HepG2 (cell line): Measurements from ENCODE around the gene SLC43A1. TPM values are rescaled to one million over a fixed set of nuclear protein-coding genes. Genes with fewer than 3 reads are reported as not detected.

ENCODE experiments used
- CC2D1A ChIP-seq: sonication (generic); formaldehyde crosslinking; IDR thresholded peaks from 2 replicates; pipeline ENCODE4 v1.8.1; 2023; ENCODE audit warnings: mild to moderate bottlenecking, missing genetic modification reagents
- CHD4 ChIP-seq: fragments of 200-600 bp; sonication (generic); IDR thresholded peaks from 2 replicates; pipeline ENCODE4 v1.7.0; 2017; ENCODE audit warnings: mild to moderate bottlenecking, low read length, borderline replicate concordance
- EZH2 ChIP-seq: conservative IDR thresholded peaks from 2 replicates; pipeline ENCODE4 v1.6.1; 2012; ENCODE audit warnings: mild to moderate bottlenecking, low read depth, low read length, moderate library complexity
- ISX ChIP-seq: sonication (generic); formaldehyde crosslinking; conservative IDR thresholded peaks from 2 replicates; pipeline ENCODE4 v1.5.0; 2020; ENCODE audit warnings: missing genetic modification reagents
- LCORL ChIP-seq, 2 experiments: fragments of 450-650 bp in 1 of 2; sonication (generic) in 1 of 2; formaldehyde crosslinking in 1 of 2; IDR thresholded peaks; 2 replicates each; pipeline versions ENCODE4 v1.5.0 to v1.6.1; 2017 to 2020; ENCODE audit warnings: antibody characterized with exemption in 1 of 2, missing genetic modification reagents in 1 of 2
- MXD4 ChIP-seq: IDR thresholded peaks from 2 replicates; pipeline ENCODE4 v1.6.1; 2016; ENCODE audit warnings: mild to moderate bottlenecking, missing biosample characterization, missing genetic modification reagents
- NFKBIZ ChIP-seq: IDR thresholded peaks from 2 replicates; pipeline ENCODE4 v1.6.1; 2018; ENCODE audit warnings: missing genetic modification reagents, missing compliant biosample characterization
- PHB2 ChIP-seq: fragments of 450-650 bp; IDR thresholded peaks from 2 replicates; pipeline ENCODE4 v1.6.1; 2018; ENCODE audit not compliant: partially characterized antibody
- PLRG1 ChIP-seq: fragments of 450-650 bp; conservative IDR thresholded peaks from 2 replicates; pipeline ENCODE4 v1.6.1; 2016
- YEATS4 ChIP-seq: sonication (generic); formaldehyde crosslinking; IDR thresholded peaks from 2 replicates; pipeline ENCODE4 v1.4.0; 2020; ENCODE audit warnings: missing genetic modification reagents, borderline replicate concordance
- ZFX ChIP-seq: sonication (generic); formaldehyde crosslinking; IDR thresholded peaks from 2 replicates; pipeline ENCODE4 v1.4.0; 2020; ENCODE audit warnings: mild to moderate bottlenecking, low read depth, missing genetic modification reagents, moderate library complexity
- ZKSCAN1 ChIP-seq: fragments of 150-350 bp; IDR thresholded peaks from 2 replicates; pipeline ENCODE4 v1.6.1; 2014; ENCODE audit warnings: low read length
- ZNF224 ChIP-seq: sonication (generic); formaldehyde crosslinking; IDR thresholded peaks from 2 replicates; pipeline ENCODE4 v1.5.0; 2020; ENCODE audit warnings: mild to moderate bottlenecking, missing genetic modification reagents
- ZNF446 ChIP-seq: sonication (generic); formaldehyde crosslinking; IDR thresholded peaks from 2 replicates; pipeline ENCODE4 v1.5.0; 2020; ENCODE audit warnings: mild to moderate bottlenecking, missing genetic modification reagents
- ZNF619 ChIP-seq: sonication (generic); formaldehyde crosslinking; IDR thresholded peaks from 2 replicates; pipeline ENCODE4 v1.4.0; 2020; ENCODE audit warnings: mild to moderate bottlenecking, missing genetic modification reagents
- ZNF839 ChIP-seq: sonication (generic); formaldehyde crosslinking; IDR thresholded peaks from 2 replicates; pipeline ENCODE4 v1.4.0; 2020; ENCODE audit warnings: missing genetic modification reagents, mild to moderate bottlenecking, borderline replicate concordance
- ZSCAN31 ChIP-seq: sonication (generic); formaldehyde crosslinking; IDR thresholded peaks from 2 replicates; pipeline ENCODE4 v1.5.0; 2020; ENCODE audit warnings: low read depth, mild to moderate bottlenecking, missing genetic modification reagents
- polyA plus RNA-seq, 8 experiments: library from polyadenylated mRNA; depleted of rRNA in 3 of 8; stranded (reverse) in 7 of 8; unstranded in 1 of 8; fragments of >200 nt; fragmentation: Illumina TruSeq in 4 of 8; extraction: Trizol in 4 of 8; gene quantifications; 2 replicates each; pipeline versions ENCODE4 v1.2.1 to v1.2.3, GENCODE V29; 2011 to 2016; ENCODE audit warnings: low read depth in 4 of 8, missing spikeins in 1 of 8, mixed read lengths in 1 of 8; ENCODE audit not compliant: insufficient read depth in 1 of 8
- total RNA-seq, 5 experiments: library from RNA; depleted of rRNA; stranded (reverse); fragments of >200 nt; fragmentation: Illumina TruSeq; extraction: Trizol; gene quantifications; 2 replicates each; pipeline ENCODE4 v1.2.3, GENCODE V29; 2016; ENCODE audit warnings: low read depth in 1 of 5
- TF ChIP-seq, protein P1 (sequence below): sonication (generic); formaldehyde crosslinking; IDR thresholded peaks from 2 replicates; pipeline ENCODE4 v1.4.0; 2020; ENCODE audit warnings: missing genetic modification reagents
- TF ChIP-seq, protein P2 (sequence below): sonication (generic); formaldehyde crosslinking; IDR thresholded peaks from 2 replicates; pipeline ENCODE4 v1.4.0; 2020; ENCODE audit warnings: missing genetic modification reagents, borderline replicate concordance
- TF ChIP-seq, protein P3 (sequence below): sonication (generic); formaldehyde crosslinking; IDR thresholded peaks from 2 replicates; pipeline ENCODE4 v1.4.0; 2020; ENCODE audit warnings: low read depth, mild to moderate bottlenecking, missing genetic modification reagents
- TF ChIP-seq, protein P4 (sequence below): IDR thresholded peaks from 2 replicates; pipeline ENCODE4 v1.6.1; 2016; ENCODE audit warnings: mild to moderate bottlenecking

Gene SLC43A1
- total and polyA plus RNA-seq, 2 of the 13 experiments (the other 11 are each of a cell fraction or from before 2014, with no cell fraction given): 72.3 to 87.6 TPM

DNA sequence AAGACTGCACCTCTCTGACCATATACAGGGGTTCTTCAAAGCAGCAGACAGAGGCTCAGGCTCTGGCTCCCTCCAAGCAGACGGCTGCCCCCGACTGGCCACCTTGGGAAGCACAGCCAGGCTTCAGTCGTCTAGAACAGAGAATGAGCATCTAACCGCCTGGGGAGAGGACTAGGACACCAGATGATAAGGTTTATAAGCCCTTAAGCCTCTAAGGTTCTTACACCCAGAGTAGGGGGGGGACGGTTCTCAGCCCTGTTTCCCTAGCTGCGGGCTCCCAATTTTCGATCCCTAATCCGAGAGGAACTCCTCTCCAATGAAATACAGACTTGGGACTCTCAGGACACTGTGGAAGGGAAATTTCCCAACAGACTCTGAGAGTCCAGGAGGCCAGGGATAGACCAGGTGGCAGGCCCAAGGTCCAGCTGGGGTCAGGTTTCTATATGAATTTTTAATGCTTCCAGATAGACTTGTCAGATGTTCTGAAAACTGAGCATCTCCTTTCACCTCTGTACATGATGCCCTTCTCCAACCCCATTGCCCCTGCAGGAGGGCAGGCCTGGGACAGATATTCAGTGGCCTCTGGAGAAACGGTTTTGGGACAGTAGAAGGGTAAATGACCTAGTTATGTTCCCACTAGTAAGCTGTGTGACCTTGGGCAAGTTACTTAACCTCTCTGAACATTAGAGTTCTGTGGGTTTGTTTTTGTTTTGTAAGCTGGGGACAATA, 34.9 kb downstream of the SLC43A1 start (continued):
- TF ChIP-seq, protein P1, sequence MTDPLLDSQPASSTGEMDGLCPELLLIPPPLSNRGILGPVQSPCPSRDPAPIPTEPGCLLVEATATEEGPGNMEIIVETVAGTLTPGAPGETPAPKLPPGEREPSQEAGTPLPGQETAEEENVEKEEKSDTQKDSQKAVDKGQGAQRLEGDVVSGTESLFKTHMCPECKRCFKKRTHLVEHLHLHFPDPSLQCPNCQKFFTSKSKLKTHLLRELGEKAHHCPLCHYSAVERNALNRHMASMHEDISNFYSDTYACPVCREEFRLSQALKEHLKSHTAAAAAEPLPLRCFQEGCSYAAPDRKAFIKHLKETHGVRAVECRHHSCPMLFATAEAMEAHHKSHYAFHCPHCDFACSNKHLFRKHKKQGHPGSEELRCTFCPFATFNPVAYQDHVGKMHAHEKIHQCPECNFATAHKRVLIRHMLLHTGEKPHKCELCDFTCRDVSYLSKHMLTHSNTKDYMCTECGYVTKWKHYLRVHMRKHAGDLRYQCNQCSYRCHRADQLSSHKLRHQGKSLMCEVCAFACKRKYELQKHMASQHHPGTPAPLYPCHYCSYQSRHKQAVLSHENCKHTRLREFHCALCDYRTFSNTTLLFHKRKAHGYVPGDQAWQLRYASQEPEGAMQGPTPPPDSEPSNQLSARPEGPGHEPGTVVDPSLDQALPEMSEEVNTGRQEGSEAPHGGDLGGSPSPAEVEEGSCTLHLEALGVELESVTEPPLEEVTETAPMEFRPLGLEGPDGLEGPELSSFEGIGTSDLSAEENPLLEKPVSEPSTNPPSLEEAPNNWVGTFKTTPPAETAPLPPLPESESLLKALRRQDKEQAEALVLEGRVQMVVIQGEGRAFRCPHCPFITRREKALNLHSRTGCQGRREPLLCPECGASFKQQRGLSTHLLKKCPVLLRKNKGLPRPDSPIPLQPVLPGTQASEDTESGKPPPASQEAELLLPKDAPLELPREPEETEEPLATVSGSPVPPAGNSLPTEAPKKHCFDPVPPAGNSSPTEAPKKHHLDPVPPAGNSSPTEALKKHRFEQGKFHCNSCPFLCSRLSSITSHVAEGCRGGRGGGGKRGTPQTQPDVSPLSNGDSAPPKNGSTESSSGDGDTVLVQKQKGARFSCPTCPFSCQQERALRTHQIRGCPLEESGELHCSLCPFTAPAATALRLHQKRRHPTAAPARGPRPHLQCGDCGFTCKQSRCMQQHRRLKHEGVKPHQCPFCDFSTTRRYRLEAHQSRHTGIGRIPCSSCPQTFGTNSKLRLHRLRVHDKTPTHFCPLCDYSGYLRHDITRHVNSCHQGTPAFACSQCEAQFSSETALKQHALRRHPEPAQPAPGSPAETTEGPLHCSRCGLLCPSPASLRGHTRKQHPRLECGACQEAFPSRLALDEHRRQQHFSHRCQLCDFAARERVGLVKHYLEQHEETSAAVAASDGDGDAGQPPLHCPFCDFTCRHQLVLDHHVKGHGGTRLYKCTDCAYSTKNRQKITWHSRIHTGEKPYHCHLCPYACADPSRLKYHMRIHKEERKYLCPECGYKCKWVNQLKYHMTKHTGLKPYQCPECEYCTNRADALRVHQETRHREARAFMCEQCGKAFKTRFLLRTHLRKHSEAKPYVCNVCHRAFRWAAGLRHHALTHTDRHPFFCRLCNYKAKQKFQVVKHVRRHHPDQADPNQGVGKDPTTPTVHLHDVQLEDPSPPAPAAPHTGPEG (CRISPR knock-in tag): 0 out of 2 replicates have a peak, but pooled peaks have one; percentile 22
- no peak for TF ChIP-seq ZSCAN31
- no peak for TF ChIP-seq PHB2
- TF ChIP-seq ZNF839 (CRISPR knock-in tag): no peak
- TF ChIP-seq, protein P2, sequence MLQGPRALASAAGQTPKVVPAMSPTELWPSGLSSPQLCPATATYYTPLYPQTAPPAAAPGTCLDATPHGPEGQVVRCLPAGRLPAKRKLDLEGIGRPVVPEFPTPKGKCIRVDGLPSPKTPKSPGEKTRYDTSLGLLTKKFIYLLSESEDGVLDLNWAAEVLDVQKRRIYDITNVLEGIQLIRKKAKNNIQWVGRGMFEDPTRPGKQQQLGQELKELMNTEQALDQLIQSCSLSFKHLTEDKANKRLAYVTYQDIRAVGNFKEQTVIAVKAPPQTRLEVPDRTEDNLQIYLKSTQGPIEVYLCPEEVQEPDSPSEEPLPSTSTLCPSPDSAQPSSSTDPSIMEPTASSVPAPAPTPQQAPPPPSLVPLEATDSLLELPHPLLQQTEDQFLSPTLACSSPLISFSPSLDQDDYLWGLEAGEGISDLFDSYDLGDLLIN (CRISPR knock-in tag): no peak
- no peak for TF ChIP-seq ZNF446 (CRISPR knock-in tag)
- no peak for TF ChIP-seq YEATS4 (CRISPR knock-in tag)
- no peak for TF ChIP-seq NFKBIZ (CRISPR knock-in tag)
- no peak for TF ChIP-seq CC2D1A (CRISPR knock-in tag)
- TF ChIP-seq MXD4 (CRISPR knock-in tag): no peak
- no peak for TF ChIP-seq EZH2
- TF ChIP-seq ZFX: no peak
- TF ChIP-seq ZNF224 (CRISPR knock-in tag): no peak
- 0 out of 2 replicates have a peak, but pooled peaks have one; percentile 27 for TF ChIP-seq ZNF619 (CRISPR knock-in tag)
- no peak for TF ChIP-seq PLRG1
- no peak for TF ChIP-seq ISX (CRISPR knock-in tag)
- no peak for TF ChIP-seq ZKSCAN1
- TF ChIP-seq, protein P3, sequence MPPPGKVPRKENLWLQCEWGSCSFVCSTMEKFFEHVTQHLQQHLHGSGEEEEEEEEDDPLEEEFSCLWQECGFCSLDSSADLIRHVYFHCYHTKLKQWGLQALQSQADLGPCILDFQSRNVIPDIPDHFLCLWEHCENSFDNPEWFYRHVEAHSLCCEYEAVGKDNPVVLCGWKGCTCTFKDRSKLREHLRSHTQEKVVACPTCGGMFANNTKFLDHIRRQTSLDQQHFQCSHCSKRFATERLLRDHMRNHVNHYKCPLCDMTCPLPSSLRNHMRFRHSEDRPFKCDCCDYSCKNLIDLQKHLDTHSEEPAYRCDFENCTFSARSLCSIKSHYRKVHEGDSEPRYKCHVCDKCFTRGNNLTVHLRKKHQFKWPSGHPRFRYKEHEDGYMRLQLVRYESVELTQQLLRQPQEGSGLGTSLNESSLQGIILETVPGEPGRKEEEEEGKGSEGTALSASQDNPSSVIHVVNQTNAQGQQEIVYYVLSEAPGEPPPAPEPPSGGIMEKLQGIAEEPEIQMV: no peak
- TF ChIP-seq CHD4: peak; percentile 70; the same call in 1 of the 2 replicates
- TF ChIP-seq, protein P4, sequence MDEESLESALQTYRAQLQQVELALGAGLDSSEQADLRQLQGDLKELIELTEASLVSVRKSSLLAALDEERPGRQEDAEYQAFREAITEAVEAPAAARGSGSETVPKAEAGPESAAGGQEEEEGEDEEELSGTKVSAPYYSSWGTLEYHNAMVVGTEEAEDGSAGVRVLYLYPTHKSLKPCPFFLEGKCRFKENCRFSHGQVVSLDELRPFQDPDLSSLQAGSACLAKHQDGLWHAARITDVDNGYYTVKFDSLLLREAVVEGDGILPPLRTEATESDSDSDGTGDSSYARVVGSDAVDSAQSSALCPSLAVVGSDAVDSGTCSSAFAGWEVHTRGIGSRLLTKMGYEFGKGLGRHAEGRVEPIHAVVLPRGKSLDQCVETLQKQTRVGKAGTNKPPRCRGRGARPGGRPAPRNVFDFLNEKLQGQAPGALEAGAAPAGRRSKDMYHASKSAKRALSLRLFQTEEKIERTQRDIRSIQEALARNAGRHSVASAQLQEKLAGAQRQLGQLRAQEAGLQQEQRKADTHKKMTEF: peak; percentile 32; the same call in 1 of the 2 replicates
- no peak for TF ChIP-seq LCORL (IDR thresholded peaks at IDR 0.05)
- no peak; the same call in 1 of the 2 replicates for TF ChIP-seq LCORL (CRISPR knock-in tag; IDR thresholded peaks at IDR 0.05)
